ENCODE results near the gene RBM23. TPM values are rescaled to one million over a fixed set of nuclear protein-coding genes. Genes with fewer than 3 reads are reported as not detected.

The RBM23 gene
- total and polyA plus RNA-seq, 10 of the 15 experiments (the other 5 are each of a cell fraction or from before 2014, with no cell fraction given), result 54.0 to 72.6 (median 61.3) TPM

- no peak for TF ChIP-seq PRDM15 (CRISPR knock-in tag; IDR thresholded peaks at IDR 0.05)
- no peak for TF ChIP-seq ZBED1 (IDR thresholded peaks at IDR 0.05; ENCODE audit: borderline replicate concordance)
- TF ChIP-seq STAT1 (conservative IDR thresholded peaks at IDR 0.05), result no peak
- no peak for TF ChIP-seq NFIC (IDR thresholded peaks at IDR 0.05; ENCODE audit: low read depth, low read length)
- no peak for TF ChIP-seq ZNF24 (IDR thresholded peaks at IDR 0.05)
- no peak for TF ChIP-seq EED (IDR thresholded peaks at IDR 0.05; ENCODE audit: low read depth)
- no peak for TF ChIP-seq SMARCA5 (IDR thresholded peaks at IDR 0.05)
- no peak for TF ChIP-seq TBL1XR1 (IDR thresholded peaks at IDR 0.05; ENCODE audit: low read depth, low read length)
- no peak for TF ChIP-seq SPI1 (IDR thresholded peaks at IDR 0.05; ENCODE audit: borderline replicate concordance, insufficient read depth, low read depth, low read length)
- no peak for TF ChIP-seq MYB (IDR thresholded peaks at IDR 0.05; ENCODE audit: borderline replicate concordance, low read depth, low read length)
- no peak for TF ChIP-seq ASH2L (IDR thresholded peaks at IDR 0.05; ENCODE audit: borderline replicate concordance, low read depth)
- TF ChIP-seq NFYA (IDR thresholded peaks at IDR 0.05; ENCODE audit: borderline replicate concordance, low read depth, low read length), result no peak
- TF ChIP-seq HCFC1 (IDR thresholded peaks at IDR 0.05; ENCODE audit: low read length), result no peak
- no peak for TF ChIP-seq PAX8 (IDR thresholded peaks at IDR 0.05)
- TF ChIP-seq ELK1 (IDR thresholded peaks at IDR 0.05; ENCODE audit: low read depth, low read length), result no peak
- no peak for TF ChIP-seq ZNF217 (IDR thresholded peaks at IDR 0.05)
- no peak for TF ChIP-seq CREB1 (IDR thresholded peaks at IDR 0.05; ENCODE audit: low read depth)
- TF ChIP-seq CHD2 (IDR thresholded peaks at IDR 0.05; ENCODE audit: borderline replicate concordance, low read depth, low read length), result no peak
- no peak for TF ChIP-seq SUZ12 (IDR thresholded peaks at IDR 0.05; ENCODE audit: unreplicated experiment)
- POLR2A ChIA-PET, result interaction anchor here (0.5 to 1.2 kb wide), 3 partner anchors 22 to 36 kb away, joined by 3 to 5 read pairs (median 3); no protein-coding TSS in a partner anchor
- Histone ChIP-seq H3K4me2 (ENCODE audit: control insufficient read depth, insufficient read depth) (no peak overlapping the region), H4K20me1 (ENCODE audit: control insufficient read depth, insufficient read depth) (no peaks in the 10 kb centered on the region; the same call in 1 of the 2 replicates), H3K36me3 (ENCODE audit: control insufficient read depth in 2 of 2, insufficient read depth in 2 of 2, low read length in 1 of 2) (peaks cover 7 to 10% of the 10 kb centered on the region in 2 experiments), H2AFZ (ENCODE audit: control insufficient read depth, low read depth, low read length) (no peak overlapping the region), H3K4me1 (ENCODE audit: control insufficient read depth, insufficient read depth, low read length) (no peaks in the 10 kb centered on the region), H3K9ac (ENCODE audit: control insufficient read depth, insufficient read depth, low read length) (no peak overlapping the region), H3K9me3 (replicated peaks; ENCODE audit: control insufficient read depth, insufficient read depth, low read length) (no peaks in the 10 kb centered on the region), H3K79me2 (ENCODE audit: control insufficient read depth, insufficient read depth, low read length) (no peaks in the 10 kb centered on the region), H3K27ac (ENCODE audit: control insufficient read depth, insufficient read depth) (no peak overlapping the region), H3K27me3 (replicated peaks in 1 of 2; ENCODE audit: control insufficient read depth in 2 of 2, insufficient read depth in 2 of 2, low read length in 1 of 2) (no peaks in the 10 kb centered on the region), H3K4me3 (no peak overlapping the region)
- ATAC-seq (no peak), FAIRE-seq (no peak), DNase-seq (ENCODE audit: low read depth, low spot score) (no peak)
- intact Hi-C loops (cut with micrococcal nuclease; ENCODE audit: unreplicated experiment) (no loop called here), in situ Hi-C loops (cut with MboI) (loop anchor here (5.0 kb wide), 1 partner anchor 324 kb away; no protein-coding TSS in a partner anchor)
- RAD21 ChIA-PET (ENCODE audit: unreplicated experiment), result interaction anchor here (0.8 to 3.4 kb wide), 4 partner anchors 14 to 238 kb away, joined by 3 to 11 read pairs (median 3); partner anchors contain the start of genes LRP10 and REM2
- SMC1A ChIA-PET (ENCODE audit: uncharacterized antibody, unreplicated experiment), result interaction anchor here (0.6 to 2.6 kb wide), 11 partner anchors 8 to 331 kb away, joined by 3 to 17 read pairs (median 4); partner anchors contain the start of genes MRPL52 and REM2
- CTCF ChIA-PET, result interaction anchor here (0.9 to 4.8 kb wide), 9 partner anchors 11 to 326 kb away, joined by 3 to 58 read pairs (median 5); partner anchors contain the start of genes LRP10, OXA1L and RBM23
- BruUV-seq (replicated peaks), result no TSS peak
- WGBS (ENCODE audit: insufficient coverage, insufficient replicate concordance, low lambda C conversion rate, missing lambda C conversion rate), result 92% methylated on average over 5 of the region's 5 CpGs
Observed at GRCh38 chr14:22896356-22896755, 22.6 kb downstream of the RBM23 start.

Data from GM12878 (cell line).